HUES48 (cell line): ENCODE results near the gene HOXA7.

Source experiments
- H3K27ac ChIP-seq: one replicate; pipeline ENCODE4 v1.7.0; 2013; ENCODE audit warnings: low read depth, low read length, inconsistent platforms
- H3K27me3 ChIP-seq: 2 replicates; pipeline ENCODE4 v1.6.1; 2013; ENCODE audit warnings: mild to moderate bottlenecking, low read length; ENCODE audit not compliant: control insufficient read depth, insufficient read depth
- H3K36me3 ChIP-seq: 2 replicates; pipeline ENCODE4 v1.6.1; 2013; ENCODE audit warnings: low read length; ENCODE audit not compliant: control insufficient read depth, insufficient read depth
- H3K4me1 ChIP-seq: 2 replicates; pipeline ENCODE4 v1.6.1; 2013; ENCODE audit warnings: mild to moderate bottlenecking, low read length; ENCODE audit not compliant: control insufficient read depth, insufficient read depth
- H3K4me3 ChIP-seq: 2 replicates; pipeline ENCODE4 v1.5.1; 2013; ENCODE audit warnings: mild to moderate bottlenecking, low read depth, low read length
- H3K9ac ChIP-seq: 2 replicates; pipeline ENCODE4 v1.6.1; 2013; ENCODE audit warnings: mild to moderate bottlenecking, low read depth, low read length, moderate library complexity
- H3K9me3 ChIP-seq: 2 replicates; pipeline ENCODE4 v1.6.1; 2013; ENCODE audit warnings: low read length; ENCODE audit not compliant: control insufficient read depth, insufficient read depth

HOXA7 gene

GRCh38 chr7:27156508-27156898, at the start of gene HOXA7:
TSS of gene HOXA7 (minus strand) at chr7:27156675. CDS start at chr7:27156545, 130 bp downstream.
- no peaks in the 10 kb centered on the region for H3K36me3 ChIP-seq
- peaks cover 5% of the 10 kb centered on the region; the same call in 1 of the 2 replicates for H3K4me1 ChIP-seq
- peaks cover 100% of the 10 kb centered on the region for H3K27me3 ChIP-seq
- H3K4me3 ChIP-seq = peak within 1 kb of the TSS; percentile 58
- no peak within 1 kb of the TSS for H3K27ac ChIP-seq
- H3K9me3 ChIP-seq = peaks cover 4% of the 10 kb centered on the region; the same call in 1 of the 2 replicates
- no peak within 1 kb of the TSS for H3K9ac ChIP-seq

GRCh38 chr7:27205325-27206280, 49.1 kb upstream of the HOXA7 start:
- no peak overlapping the region for H3K4me3 ChIP-seq
- peaks cover 100% of the 10 kb centered on the region for H3K27me3 ChIP-seq
- no peaks in the 10 kb centered on the region for H3K9me3 ChIP-seq
- H3K27ac ChIP-seq = no peak overlapping the region
- no peaks in the 10 kb centered on the region for H3K36me3 ChIP-seq
- no peak overlapping the region for H3K9ac ChIP-seq
- H3K4me1 ChIP-seq = peaks cover 4% of the 10 kb centered on the region; the same call in 1 of the 2 replicates

- Histone ChIP-seq H3K4me1 (peaks cover 4% of the 10 kb centered on the region; the same call in 1 of the 2 replicates), H3K9me3 (no peaks in the 10 kb centered on the region), H3K27ac (no peak overlapping the region), H3K4me3 (no peak overlapping the region), H3K27me3 (peaks cover 100% of the 10 kb centered on the region), H3K36me3 (no peaks in the 10 kb centered on the region), H3K9ac (no peak overlapping the region)
Observed at GRCh38 chr7:27204851-27205322, 48.4 kb upstream of the HOXA7 start.

GRCh38 chr7:27203964-27204594, 47.6 kb upstream of the HOXA7 start:
- H3K36me3 ChIP-seq = no peaks in the 10 kb centered on the region
- no peak overlapping the region for H3K27ac ChIP-seq
- no peak overlapping the region for H3K9ac ChIP-seq
- no peak overlapping the region for H3K4me3 ChIP-seq
- H3K4me1 ChIP-seq = peaks cover 6% of the 10 kb centered on the region; the same call in 1 of the 2 replicates
- H3K9me3 ChIP-seq = no peaks in the 10 kb centered on the region
- peaks cover 100% of the 10 kb centered on the region for H3K27me3 ChIP-seq

- Histone ChIP-seq H3K4me3 (no peak overlapping the region), H3K36me3 (no peaks in the 10 kb centered on the region), H3K27me3 (peaks cover 100% of the 10 kb centered on the region), H3K4me1 (peaks cover 9% of the 10 kb centered on the region; the same call in 1 of the 2 replicates), H3K9me3 (no peaks in the 10 kb centered on the region), H3K27ac (no peak overlapping the region), H3K9ac (no peak overlapping the region)
Observed at GRCh38 chr7:27203365-27203953, 47.0 kb upstream of the HOXA7 start.

- Histone ChIP-seq H3K27me3 (peaks cover 100% of the 10 kb centered on the region), H3K27ac (no peak overlapping the region), H3K36me3 (no peaks in the 10 kb centered on the region), H3K4me3 (no peak overlapping the region), H3K9ac (no peak overlapping the region), H3K9me3 (no peaks in the 10 kb centered on the region), H3K4me1 (peaks cover 9% of the 10 kb centered on the region; the same call in 1 of the 2 replicates)
Observed at GRCh38 chr7:27202862-27203134, 46.3 kb upstream of the HOXA7 start.

- Histone ChIP-seq H3K9me3 (no peaks in the 10 kb centered on the region), H3K4me1 (peaks cover 9% of the 10 kb centered on the region; the same call in 1 of the 2 replicates), H3K4me3 (no peak overlapping the region), H3K9ac (no peak overlapping the region), H3K27me3 (peaks cover 100% of the 10 kb centered on the region), H3K36me3 (no peaks in the 10 kb centered on the region), H3K27ac (no peak overlapping the region)
Observed at GRCh38 chr7:27202018-27202861, 45.8 kb upstream of the HOXA7 start.

- Histone ChIP-seq H3K9ac (no peak overlapping the region), H3K9me3 (no peaks in the 10 kb centered on the region), H3K27ac (no peak overlapping the region), H3K36me3 (no peaks in the 10 kb centered on the region), H3K4me3 (no peak overlapping the region), H3K27me3 (peaks cover 100% of the 10 kb centered on the region), H3K4me1 (peaks cover 9% of the 10 kb centered on the region; the same call in 1 of the 2 replicates)
Observed at GRCh38 chr7:27201580-27202017, 45.1 kb upstream of the HOXA7 start.

- peaks cover 9% of the 10 kb centered on the region; the same call in 1 of the 2 replicates for H3K4me1 ChIP-seq
- peaks cover 100% of the 10 kb centered on the region for H3K27me3 ChIP-seq
- no peak overlapping the region for H3K27ac ChIP-seq
- no peaks in the 10 kb centered on the region for H3K9me3 ChIP-seq
- H3K36me3 ChIP-seq = no peaks in the 10 kb centered on the region
- no peak overlapping the region for H3K9ac ChIP-seq
- H3K4me3 ChIP-seq = no peak overlapping the region
Observed at GRCh38 chr7:27200761-27201579, 44.5 kb upstream of the HOXA7 start.
